Measurements from ENCODE around the gene COX19.

COX19 gene

DNA sequence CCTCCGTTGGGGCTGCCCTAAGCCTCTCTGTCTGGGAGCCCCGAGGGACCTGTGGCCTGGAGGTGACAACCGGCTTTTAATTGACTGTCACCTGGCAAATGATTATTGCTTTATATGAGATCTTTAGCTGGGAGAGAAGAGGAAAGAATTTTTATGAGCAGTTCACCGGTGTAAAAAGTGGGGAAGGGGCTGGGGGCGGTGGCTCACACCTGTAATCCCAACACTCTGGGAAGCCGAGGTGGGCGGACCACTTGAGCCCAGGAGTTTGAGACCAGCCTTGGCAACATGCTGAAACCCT, 2.6 kb upstream of the COX19 start:
- DNase-seq (ENCODE audit: low read depth in 2 of 2) = no peak

DNA sequence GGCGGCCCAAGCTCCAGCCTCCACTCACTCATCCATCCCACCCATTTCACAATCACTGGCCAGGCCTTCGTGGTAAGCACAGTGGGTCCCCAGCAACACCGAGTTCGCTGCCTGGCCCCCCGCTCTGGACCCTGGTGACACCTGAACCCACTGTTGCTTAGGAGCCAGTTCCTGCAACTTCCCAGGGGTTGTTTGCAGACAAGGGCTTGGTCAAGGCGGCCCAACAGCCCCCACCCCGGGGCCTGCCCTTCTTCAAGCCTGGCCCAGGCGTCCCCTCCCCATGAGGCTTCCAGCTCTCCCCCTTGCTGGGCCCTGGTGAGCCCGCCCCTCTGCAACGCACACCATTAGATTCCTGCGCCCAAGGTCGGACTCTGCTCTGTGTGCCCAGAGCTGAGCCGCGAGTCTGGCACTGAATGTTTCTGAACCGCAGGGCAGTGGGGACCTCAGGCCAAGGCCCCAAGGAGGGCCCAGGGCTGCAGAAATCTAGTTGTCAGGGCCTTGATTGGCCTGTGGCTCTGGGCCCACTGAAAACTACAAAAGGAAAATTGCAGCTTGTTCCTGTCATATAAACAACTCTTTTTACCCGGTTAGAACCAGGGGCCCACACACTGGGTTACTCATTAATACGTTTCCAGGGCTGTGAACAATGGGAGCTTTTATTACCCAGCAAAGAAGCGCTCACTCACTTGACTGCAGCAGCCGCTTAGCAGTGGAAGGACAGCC, 2.1 kb upstream of the COX19 start:
- DNase-seq (ENCODE audit: low read depth in 2 of 2) = no peak

DNA sequence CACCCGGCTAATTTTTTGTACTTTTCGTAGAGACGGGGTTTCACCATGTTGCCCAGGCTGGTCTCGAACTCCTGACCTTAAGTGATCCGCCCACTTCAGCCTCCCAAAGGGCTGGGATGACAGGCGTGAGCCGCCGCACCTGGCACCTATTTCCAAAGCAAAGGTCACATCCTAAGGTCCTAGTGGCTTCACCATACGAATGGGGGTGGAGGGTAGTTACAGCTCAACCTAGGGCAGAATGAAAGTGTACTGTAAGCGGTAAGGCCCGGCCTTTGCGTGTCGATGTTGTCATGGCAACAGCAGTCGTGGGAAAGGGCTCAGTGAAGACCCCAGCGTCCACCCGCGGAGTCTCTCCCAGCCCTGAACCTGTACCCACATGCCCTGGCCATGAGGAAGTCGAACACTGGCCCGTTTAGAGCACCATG, 1.6 kb upstream of the COX19 start:
- no peak for DNase-seq (ENCODE audit: low read depth in 2 of 2)

DNA sequence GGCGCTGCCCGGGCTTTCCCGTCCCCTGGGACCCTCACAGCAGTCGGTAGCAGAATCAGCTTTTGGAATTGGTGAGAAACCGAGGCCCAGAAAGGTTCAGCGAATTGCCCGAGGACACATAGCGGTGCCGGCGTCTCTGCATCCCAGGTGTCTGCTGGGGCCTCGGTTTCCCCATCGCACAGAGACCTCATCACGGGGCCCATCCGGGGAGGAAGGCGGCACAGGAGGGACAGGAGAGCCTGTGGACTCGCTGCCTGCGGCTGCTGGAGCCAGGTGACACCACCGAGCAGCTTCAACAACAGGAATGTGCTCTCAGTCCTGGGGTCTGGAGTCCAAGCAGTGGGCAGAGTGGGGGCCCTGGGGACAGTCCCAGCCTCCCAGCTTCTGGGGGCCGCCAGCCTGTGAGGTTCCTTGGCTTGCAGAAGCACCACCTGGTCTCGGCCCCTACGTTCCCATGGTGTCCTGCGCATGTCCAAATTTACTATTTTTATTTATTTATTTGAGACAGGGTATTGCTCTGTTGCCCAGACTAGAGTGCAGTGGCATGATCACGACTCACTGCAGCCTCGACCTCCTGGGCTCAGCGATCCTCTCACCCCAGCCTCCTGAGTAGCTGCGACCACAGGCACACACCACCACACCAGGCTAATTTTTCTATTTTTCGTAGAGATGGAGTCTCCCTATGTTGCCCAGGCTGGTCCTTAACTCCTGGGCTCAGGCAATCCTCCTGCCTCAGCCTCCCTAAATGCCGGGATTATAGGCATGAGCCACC, 539 bp upstream of the COX19 start:
- DNase-seq (ENCODE audit: low read depth in 2 of 2) = no peak

DNA sequence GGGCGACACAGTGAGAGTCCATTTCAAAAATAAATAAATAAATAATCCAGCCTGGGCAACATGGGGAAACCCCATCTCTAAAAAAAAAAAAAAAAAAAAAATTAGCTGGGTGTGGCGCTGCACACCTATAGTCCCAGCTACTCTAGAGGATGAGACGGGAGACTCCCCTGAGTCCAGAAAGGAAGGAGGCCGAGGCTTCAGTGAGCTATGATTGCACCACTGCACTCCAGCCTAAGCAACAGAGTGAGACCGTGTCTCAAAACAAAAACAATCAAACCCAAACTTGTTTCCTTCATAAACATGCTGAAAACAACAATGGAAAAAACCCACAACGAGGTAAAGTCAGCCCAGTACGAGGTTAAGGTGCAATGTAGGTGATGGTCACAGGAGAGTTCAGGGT, 1.2 kb downstream of the COX19 start:
- DNase-seq (ENCODE audit: low read depth in 2 of 2) = no peak

DNA sequence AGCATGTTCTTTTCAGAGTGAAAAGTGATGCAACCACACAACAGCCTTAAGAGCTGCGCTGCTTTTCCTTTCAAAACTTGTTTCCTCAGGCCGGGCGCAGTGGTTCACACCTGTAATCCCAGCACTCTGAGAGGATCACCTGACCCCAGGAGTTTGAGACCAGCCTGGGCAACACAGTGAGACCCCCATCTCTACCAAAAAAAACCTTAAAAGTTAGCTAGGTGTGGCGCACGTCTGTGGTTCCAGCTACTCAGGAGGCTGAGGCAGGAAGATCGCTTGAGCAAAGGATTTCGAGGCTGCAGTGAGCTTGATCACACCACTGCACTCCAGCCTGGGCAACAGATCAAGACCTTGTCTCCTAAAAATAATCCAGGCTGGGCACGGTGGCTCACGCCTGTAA, 2.0 kb downstream of the COX19 start:
- DNase-seq (ENCODE audit: low read depth in 2 of 2) = no peak

DNA sequence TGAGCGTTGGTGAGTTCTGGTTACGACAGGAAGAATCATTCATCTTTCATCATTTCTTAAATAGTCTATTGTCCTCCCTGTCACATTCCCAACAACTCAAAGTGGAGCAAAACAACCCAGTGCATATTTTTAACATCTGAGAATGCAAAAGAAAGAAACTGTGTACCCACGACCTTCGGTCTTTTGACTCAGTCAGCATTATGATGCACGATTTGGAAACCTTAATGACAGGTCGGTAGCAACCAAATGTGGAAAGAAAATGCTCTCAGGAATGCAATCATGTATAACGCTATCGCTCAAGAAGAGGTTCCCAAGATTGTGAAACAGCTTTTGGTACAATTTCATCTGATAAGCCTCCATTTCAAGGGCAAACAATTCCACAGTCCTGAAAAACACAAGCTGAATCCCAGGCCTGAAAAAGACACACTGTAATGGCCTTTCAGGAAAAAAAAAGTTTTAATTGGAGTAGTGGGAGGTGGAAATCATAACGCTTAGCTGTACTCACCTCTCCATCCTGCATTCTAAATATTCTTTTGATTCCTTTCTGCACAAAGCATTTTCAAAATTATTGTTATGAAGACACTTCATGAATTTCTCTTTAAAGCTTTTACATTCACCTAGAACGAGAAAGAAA, 2.6 kb downstream of the COX19 start:
- no peak for DNase-seq (ENCODE audit: low read depth in 2 of 2)

DNA sequence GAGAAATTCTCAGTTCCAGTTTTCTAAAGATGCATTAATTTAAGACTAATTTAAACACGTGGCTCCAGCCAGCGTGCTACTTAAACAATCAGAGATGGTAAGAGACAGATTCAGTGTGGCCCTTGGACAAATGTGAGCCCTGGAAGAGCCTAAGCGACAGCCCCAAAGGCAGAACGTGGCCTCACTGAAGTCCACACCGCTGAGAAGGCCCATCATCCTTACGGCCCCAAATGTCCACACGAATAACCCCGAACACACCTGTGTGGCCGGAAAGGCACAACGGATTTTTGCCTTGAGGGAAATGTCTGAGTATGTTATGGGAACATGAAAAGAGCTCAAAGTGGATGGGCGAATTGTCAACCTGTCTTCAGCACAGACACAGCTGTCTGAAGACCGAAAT, 3.2 kb downstream of the COX19 start:
- no peak for DNase-seq (ENCODE audit: low read depth in 2 of 2)

DNA sequence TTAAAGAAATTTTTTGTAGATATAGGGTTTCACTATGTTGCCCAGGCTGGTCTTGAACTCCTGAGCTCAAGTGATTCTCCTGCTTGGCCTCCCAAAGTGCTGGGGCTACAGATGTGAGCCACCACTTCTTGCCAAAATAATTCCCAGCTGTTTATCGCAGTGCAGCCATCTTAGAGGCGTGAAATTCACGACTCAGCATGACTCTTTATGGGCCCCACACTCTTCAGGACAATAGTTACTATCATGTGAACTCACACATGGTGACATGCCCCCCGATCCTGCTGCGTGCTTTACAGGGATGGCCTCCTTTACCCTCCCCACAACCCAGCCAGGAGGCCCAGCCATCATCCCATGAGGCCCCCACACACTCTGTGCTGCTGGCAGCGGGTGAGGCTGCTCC, 4.6 kb downstream of the COX19 start:
- no peak for DNase-seq (ENCODE audit: low read depth in 2 of 2)

DNA sequence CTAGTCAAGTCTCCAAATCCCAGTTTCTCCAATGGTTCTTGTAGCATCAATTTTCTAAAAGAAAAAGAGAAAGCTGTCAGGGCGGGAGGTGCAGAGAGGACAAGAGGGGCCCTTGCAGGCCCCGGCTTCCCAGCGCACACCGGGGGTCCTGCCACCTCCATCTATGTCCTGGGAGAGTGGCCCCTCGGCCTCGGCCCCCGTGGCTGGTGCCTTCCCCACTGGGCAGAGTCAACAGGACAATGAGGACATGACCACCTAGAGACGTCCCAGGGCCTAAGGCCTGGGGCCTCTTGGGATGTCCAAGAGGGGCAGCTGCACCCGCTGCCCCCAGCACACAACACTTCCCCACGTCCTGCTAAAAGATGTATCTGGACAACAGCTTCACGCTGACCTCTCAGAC, 5.9 kb downstream of the COX19 start:
- DNase-seq (ENCODE audit: low read depth in 2 of 2) = no peak

DNA sequence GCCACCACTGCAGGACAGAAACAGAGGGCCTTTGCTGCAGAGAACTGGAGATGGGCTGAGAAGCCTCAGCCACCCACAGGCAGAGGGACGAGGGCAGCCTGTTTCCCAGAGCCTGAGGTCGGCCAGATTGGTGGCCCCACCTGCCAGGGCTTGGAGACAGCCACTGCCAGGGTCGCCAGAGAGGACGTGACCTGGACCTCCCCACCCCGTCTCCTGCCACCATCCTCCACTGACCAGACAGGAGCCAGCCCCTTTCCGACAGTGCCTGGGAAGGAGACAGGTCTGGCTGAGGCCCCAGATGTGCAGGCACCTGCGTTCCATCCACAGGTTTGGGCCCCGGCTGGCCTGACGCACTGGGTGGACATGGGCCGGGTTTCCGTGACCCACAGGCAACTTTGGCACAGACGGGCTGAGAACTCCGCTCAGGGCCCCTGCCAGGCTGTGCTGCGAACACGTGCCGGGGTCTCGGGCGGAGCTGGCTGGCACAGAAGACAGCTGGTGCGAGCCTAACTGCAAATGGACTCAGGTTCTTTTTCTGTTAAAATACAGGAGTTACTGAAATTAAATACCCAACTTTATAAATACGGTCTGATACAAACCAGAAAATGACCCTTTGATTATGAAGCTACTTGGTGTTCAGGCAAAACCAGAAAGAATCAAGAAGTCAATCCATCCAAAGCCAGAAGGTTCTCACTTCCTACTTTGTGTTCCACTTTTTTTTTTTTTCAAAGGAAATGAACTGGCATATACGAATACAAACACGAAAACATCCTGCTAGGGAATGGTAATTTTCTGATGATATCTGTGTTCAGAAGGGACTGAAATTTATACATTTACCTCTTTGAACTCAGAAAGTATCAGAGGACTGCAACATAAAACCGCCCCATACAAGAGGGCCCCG, 6.9 kb downstream of the COX19 start:
- no peak for DNase-seq (ENCODE audit: low read depth in 2 of 2)

DNA sequence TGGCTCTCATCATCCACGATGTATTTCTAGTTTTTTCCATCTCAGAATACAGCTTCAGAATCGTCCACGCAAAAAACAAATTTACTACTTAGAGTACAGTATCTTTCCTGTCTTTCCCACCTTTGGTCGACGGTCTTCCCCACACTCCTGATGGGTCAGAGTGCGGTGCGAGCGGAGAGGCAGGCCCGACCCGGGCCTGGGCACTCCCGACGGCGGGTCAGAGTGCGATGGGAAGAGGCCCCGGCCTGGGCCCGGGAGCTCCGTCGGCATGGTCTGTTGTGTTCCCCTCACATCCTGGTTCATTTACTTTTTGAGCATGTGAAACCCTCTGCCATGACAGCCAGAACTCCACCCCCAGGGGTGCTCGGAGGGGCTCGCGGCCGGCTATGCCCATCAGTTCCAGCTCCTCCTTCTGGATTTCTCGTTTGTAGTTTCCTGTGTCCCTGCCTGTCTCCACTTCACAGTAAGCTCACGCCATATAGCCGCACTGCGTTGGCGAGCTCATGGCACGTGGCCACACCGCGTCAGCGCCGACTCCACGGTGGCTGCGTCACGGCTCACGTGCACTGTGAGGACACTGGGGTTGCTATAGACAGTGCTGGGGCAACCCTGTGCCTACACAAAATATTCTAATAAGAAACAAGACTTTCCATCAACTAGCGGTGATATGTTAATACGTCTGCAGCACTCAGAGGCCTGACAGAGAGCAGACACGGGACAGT, 7.8 kb downstream of the COX19 start:
- no peak for DNase-seq (ENCODE audit: low read depth in 2 of 2)

DNA sequence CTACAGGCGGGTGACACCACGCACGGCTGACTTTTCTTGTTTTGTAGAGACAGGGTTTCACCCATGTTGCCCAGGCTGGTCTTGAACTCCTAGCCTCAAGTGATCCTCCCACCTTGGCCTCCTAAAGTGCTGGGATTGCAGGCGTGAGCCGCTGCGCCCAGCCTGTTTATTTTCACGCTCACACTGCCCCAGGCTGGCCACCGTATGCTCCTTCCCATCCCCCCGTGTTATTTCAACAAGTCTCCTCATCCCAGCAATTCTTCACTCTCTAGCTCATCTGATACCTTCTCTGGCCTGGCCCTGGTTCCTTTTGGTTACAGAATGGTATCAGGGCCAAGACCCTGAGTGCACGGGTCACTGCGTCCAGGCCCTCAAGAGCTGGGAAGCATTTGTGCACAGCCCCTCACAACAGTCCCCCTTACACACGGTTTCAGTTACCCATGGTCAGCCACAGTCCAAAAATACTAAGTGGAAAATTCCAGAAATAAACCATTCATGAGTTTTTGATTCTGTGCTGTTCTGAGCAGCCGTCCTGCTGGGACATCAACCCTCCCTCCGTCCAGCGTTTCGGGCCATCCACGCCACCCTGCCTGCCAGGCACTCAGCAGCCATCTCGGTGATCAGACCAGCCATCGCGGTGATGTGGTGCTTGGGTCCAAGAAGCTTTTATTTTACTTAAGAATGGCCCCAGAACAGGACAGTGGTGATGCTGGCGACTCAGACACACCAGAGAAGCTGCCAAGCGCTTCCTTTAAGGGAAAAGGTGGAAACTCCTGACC, 8.9 kb downstream of the COX19 start:
- DNase-seq (ENCODE audit: low read depth in 2 of 2) = no peak

DNA sequence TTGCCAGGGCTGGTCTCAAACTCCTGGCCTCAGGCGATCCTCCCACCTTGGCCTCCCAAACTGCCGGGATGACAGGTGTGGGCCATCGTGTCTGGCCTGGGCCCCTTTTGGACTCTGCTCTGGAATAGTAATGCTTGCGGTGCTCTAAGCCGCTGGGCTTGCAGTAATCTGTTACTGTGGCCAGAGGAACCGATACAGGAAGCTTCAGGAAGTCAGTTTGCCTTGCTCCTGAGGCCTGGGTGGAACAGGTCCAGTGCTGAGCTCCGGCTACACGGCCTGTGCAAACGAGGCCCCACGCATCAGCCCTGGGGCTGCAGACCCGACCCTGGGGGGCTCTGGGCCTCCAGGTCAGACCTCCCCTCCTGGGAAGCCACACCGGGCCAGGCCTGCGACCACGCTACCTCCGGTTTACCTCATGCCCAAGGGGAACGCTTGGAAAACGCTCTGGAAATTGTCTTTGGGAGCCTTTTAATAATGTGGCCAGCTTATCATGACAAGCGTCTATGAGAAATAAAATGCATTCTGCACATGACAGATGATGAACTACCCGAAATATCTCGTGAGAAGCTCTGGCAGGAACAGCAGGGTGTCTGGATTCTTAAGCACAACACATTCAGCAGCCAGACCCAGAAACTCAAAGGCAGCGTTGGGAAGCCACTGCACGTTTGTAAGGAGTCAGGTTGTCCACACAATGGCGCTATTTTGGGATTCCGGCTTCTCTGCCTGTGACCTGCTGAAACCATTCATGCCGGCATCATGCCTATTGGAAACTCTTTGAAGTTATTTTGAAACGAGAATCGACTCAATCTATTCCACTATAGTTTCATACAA, 10.7 kb downstream of the COX19 start:
- DNase-seq (ENCODE audit: low read depth in 2 of 2) = no peak

DNA sequence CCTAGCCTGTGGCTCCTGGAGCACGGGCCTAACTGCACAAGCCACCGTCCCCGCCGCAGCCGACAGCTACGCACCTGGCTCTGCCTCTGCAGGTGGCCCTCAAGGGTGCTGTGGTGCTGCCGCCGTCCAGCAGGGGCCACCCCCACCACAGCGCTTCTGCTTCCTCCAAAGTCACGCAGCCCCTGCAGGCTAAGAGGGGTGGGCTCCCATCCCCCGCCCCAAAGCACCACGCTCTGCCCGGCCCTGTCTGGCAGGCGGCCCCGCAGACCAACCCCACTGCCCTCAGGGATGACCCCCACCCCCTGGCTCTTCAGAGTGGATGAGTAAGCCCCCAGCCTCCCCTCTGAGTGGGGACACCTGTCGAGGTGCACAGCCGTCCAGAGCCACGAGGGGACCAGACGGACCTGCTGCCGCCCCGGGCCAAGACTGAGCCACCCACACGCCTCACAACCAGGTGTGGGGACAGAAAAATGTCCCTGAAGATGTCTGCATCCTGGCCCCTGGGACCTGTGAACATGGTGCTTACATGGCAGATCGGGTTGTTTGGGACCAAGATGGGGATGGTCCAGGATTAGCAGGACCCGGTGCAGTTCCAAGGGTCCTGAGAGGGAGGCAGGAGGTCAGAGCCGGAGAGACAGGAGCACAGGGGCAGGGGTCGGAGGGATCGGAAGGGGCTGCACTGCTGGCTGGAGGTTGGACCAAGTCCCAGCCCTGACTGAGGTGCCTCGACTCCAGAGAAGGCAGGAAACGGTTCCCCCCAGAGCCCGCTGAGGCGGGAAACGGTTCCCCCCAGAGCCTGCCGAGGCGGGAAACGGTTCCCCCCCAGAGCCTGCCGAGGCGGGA, 11.9 kb downstream of the COX19 start:
- DNase-seq (ENCODE audit: low read depth in 2 of 2) = no peak

DNA sequence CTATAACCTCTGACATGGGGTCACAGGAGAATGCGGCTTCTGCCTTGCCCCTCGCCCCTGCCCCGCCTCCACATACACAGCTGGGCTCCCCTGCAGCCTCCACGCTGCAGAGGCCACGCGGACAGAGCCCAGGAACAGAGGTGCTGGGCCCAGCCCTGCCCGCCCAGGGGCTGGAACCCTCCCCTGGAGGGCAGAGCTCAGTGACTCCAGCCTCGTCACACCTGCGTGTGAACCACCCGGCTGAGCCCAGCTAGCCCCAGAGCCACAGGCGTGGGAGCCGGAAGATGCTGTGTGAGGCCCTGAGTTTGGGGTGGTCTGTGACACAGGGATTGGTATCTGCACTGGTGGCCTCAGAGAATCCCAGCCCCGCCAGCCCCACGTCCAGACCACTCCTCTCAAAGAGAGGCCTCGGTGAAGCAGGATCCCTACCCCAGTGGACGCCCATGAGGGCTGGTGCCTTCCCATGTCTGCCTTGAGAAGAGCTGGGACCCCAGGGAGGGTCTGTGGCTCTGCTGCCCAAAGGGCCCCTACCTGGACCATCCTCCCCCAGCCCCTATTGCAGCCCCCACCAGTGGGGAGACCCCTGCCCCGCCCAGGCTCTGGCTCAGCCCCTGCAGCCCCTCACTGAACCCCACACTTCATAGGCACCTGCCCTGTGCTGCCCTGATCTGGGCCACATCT, 12.8 kb downstream of the COX19 start:
- no peak for DNase-seq (ENCODE audit: low read depth in 2 of 2)

DNA sequence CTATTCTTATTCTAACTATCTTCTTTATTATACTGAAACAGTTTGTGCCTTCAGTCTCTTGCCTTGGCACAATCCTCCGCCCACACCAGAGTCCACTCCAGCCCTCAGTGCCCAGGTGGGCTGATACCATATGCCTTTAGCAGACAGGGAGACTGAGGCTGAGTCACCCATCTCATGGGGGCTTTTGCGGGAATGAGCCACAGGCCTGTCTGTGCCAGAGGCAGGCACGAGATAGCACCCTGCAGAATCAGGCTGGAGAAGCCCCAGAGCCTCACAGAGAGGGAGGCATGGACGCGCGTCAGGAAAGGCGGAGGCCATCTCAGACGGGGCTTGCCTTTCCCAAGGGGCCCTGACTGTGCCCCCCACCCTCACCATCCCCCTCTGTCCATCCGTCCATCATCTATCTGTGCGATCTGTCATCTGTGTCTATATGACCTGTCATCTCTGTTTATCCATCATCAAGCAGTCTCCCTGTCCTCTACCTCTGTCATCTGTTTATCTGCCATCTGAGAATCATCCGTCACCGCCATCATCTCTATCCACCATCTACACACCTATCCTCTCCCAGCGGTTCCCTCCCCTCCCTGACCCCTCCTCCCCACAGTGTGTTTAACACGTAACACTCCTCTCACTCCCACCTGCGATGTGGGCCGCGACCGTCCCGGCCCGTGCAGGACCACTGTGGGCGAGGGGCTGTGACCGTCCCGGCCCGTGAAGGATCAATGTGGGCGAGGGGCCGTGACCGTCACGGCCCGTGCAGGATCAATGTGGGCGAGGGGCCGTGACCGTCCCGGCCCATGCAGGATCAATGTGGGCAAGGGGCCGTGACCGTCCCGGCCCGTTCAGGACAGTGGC, 13.6 kb downstream of the COX19 start:
- DNase-seq (ENCODE audit: low read depth in 2 of 2) = no peak
